Glutamatergic neuron (in vitro differentiated cells): Measurements from ENCODE around the gene PRSS57. TPM values are rescaled to one million over a fixed set of nuclear protein-coding genes. Genes with fewer than 3 reads are reported as not detected.

Experiments
- DNase-seq: peaks from one replicate; pipeline ENCODE4 v3.0.0; 2022
- H3K27ac Mint-ChIP-seq: one replicate; pipeline ENCODE4 v1.8.0; 2020; ENCODE audit warnings: mild to moderate bottlenecking, mixed read lengths, inconsistent platforms; ENCODE audit not compliant: unreplicated experiment
- H3K27me3 Mint-ChIP-seq: one replicate; pipeline ENCODE4 v1.8.0; 2020; ENCODE audit warnings: mild to moderate bottlenecking, moderate library complexity, mixed read lengths, inconsistent platforms; ENCODE audit not compliant: unreplicated experiment
- H3K36me3 Mint-ChIP-seq: one replicate; pipeline ENCODE4 v1.8.0; 2020; ENCODE audit warnings: mild to moderate bottlenecking, mixed read lengths, inconsistent platforms; ENCODE audit not compliant: unreplicated experiment
- H3K4me1 Mint-ChIP-seq: one replicate; pipeline ENCODE4 v1.8.0; 2020; ENCODE audit warnings: mild to moderate bottlenecking, low read depth, mixed read lengths, inconsistent platforms; ENCODE audit not compliant: unreplicated experiment
- H3K4me3 Mint-ChIP-seq: one replicate; pipeline ENCODE4 v1.8.0; 2020; ENCODE audit warnings: mild to moderate bottlenecking, mixed read lengths, inconsistent platforms; ENCODE audit not compliant: unreplicated experiment
- H3K9me3 Mint-ChIP-seq: one replicate; pipeline ENCODE4 v1.8.0; 2020; ENCODE audit warnings: mild to moderate bottlenecking, moderate library complexity, mixed read lengths, inconsistent platforms; ENCODE audit not compliant: unreplicated experiment
- CTCF ChIP-seq: fragments of 200-600 bp; sonication (generic); IDR thresholded peaks from one replicate; pipeline ENCODE4 v1.5.0; 2021; ENCODE audit not compliant: partially characterized antibody, unreplicated experiment
- total RNA-seq: library from RNA; stranded (reverse); fragmentation: NEBNext Ultra II Directional; extraction: Animal tissue kit (Norgen Biotek cat#: 25700); gene quantifications from one replicate; pipeline ENCODE4 v1.2.1, GENCODE V29; 2021; ENCODE audit not compliant: unreplicated experiment

PRSS57 gene
- total RNA-seq, 1 donor from 2014 or later, result 0.78 TPM

- peak; percentile 96 for DNase-seq
- peaks cover 16% of the 10 kb centered on the region for H3K9me3 Mint-ChIP-seq
- peak; percentile 91 for TF ChIP-seq CTCF
- H3K4me3 Mint-ChIP-seq, result no peak overlapping the region
- H3K36me3 Mint-ChIP-seq, result peaks cover 5% of the 10 kb centered on the region
- peaks cover 10% of the 10 kb centered on the region for H3K27me3 Mint-ChIP-seq
- peaks cover 3% of the 10 kb centered on the region for H3K4me1 Mint-ChIP-seq
- H3K27ac Mint-ChIP-seq, result no peak overlapping the region
Measured at GRCh38 chr19:664913-665443, 30.3 kb downstream of the PRSS57 start.

- H3K27ac Mint-ChIP-seq, result peak overlapping the region; percentile 72
Measured at GRCh38 chr19:663682-664117, 31.6 kb downstream of the PRSS57 start.

GRCh38 chr19:662962-663681 lies 32.1 kb downstream of the PRSS57 start, which contains the start of gene RNF126:
Gene RNF126, minus strand, starts transcription at chr19:663214. Its CDS starts 93 bp downstream, at chr19:663121.
- peaks cover 8% of the 10 kb centered on the region for H3K27me3 Mint-ChIP-seq
- no peaks in the 10 kb centered on the region for H3K36me3 Mint-ChIP-seq
- peak; percentile 91 for DNase-seq
- H3K4me3 Mint-ChIP-seq, result peak within 1 kb of the TSS; percentile 82
- peak within 1 kb of the TSS; percentile 72 for H3K27ac Mint-ChIP-seq
- peaks cover 4% of the 10 kb centered on the region for H3K4me1 Mint-ChIP-seq
- H3K9me3 Mint-ChIP-seq, result peaks cover 15% of the 10 kb centered on the region
- no peak for TF ChIP-seq CTCF

More at GRCh38 chr19:663682-664117, 31.6 kb downstream of the PRSS57 start:
- Mint-ChIP-seq H3K9me3 (peaks cover 15% of the 10 kb centered on the region), H3K4me1 (peaks cover 4% of the 10 kb centered on the region), H3K4me3 (peak overlapping the region; percentile 82), H3K27me3 (peaks cover 8% of the 10 kb centered on the region), H3K36me3 (no peaks in the 10 kb centered on the region)
- DNase-seq, result peak; percentile 22
- no peak for TF ChIP-seq CTCF

GRCh38 chr19:662207-662961 lies 32.9 kb downstream of the PRSS57 start:
- no peak for TF ChIP-seq CTCF
- Mint-ChIP-seq H3K9me3 (peaks cover 15% of the 10 kb centered on the region), H3K4me3 (peak overlapping the region; percentile 81), H3K27ac (no peak overlapping the region), H3K4me1 (peaks cover 4% of the 10 kb centered on the region), H3K27me3 (peaks cover 10% of the 10 kb centered on the region), H3K36me3 (no peaks in the 10 kb centered on the region)
- no peak for DNase-seq
